T-helper 9 cell (primary cell): Measurements from ENCODE around the gene CCDC85C.

Source experiments
- DNase-seq: peaks from one replicate; pipeline ENCODE4 v3.0.0-alpha.2; 2020

CCDC85C gene

DNA sequence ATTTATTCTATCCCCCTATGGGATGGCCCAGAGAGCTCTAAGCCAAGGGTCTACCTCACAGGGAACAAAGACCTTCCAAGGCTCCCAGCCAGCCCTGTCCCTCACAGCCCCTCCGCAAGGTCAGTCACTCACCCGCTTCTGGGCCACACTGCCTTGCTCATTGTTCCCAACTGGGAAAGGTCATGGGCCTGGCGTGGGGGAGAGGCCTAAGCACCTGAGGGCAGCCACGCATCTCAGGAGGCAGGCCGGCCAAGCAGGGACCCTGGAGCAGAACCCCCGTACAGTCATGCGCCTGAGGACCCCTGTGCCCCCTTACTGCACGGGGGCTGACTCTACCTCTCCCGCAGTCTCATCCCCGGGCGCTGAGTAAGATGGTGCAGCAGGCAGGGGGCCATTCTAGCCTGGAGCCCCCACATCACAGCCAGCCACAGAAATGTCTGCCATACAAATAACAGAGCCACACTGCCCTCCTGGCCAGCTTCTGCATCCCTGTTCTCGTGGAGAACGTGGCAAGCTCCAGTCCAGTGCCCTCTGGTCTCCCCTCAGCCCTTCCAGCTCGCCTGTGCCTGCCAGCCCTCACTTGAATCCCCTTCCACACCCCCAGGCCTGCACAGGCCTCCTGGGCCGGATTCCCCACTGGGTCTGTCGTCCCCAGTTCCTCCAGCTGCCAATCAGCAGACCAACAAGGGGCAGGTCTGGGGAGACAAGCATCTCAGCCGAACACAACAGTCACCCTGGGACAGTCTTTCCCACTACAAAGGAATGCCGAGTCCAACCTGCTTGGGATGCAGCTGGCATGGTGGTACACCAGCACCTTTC lies 16.3 kb downstream of the CCDC85C start:
- no peak for DNase-seq

DNA sequence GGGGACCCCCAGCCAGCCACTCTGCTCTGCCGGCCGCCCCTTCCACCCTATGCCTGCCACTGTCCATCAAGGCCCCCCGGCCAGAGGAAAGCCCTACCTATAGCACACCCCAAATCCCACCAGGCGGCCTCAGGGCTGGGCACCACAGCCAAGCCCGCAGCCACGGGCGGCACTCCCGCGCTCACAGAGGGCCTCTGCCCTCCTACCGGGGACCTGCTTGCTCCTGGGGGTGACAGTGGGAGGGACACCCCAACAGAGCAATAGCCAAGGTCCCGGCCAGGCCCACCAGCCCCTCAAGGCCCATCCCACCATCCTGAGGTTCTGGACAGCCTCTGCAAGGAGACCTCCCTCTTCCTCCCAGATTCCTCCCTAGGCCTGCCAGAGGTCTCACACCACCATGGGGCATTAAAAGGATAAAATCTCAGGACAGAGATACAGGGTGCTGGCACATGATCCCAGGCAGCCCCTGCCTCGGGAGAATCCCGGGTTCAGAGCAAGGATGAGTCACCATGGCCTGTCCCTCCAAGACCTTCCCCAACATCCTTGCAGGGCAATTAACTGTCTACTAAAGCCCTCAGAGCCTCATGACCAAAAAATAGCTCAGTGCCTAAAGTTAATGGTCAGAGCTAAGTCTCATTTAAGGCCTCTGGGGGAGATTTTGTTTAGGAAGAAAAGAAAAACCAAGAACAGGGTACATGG lies 17.1 kb downstream of the CCDC85C start:
- no peak for DNase-seq

DNA sequence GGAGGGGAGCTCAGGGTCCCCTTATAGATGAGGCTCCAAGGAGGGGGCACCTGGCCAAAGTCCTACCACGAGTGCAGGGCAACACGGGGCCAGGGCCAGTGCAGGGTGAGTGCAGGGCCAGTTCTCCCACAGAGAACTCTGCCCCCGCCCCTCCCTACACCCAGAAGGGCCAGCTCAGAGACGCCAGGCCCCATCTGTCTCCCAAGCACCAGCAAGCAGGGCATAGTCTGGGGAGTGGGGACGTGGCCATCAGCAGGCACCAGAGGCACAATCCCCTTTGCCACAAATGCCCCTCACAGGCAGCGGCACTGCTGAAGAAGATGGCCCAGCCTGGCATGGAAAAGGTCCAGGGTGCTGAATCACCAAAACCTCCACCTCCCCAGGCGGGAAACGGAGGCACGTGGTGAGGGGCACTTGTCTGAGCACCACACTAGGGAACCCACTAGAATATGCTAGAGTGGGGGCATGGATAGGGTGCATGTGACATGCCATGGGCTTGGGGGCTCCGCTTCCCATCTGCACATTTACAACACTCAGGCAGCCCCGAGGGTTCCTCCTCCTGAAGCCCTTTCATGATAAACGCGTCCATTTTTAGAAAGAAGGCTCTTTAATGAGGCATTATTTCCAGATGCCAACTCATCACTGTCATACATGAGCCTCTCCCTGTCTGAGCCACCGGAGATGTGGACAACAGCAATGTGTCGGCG lies 17.8 kb downstream of the CCDC85C start:
- DNase-seq = no peak

DNA sequence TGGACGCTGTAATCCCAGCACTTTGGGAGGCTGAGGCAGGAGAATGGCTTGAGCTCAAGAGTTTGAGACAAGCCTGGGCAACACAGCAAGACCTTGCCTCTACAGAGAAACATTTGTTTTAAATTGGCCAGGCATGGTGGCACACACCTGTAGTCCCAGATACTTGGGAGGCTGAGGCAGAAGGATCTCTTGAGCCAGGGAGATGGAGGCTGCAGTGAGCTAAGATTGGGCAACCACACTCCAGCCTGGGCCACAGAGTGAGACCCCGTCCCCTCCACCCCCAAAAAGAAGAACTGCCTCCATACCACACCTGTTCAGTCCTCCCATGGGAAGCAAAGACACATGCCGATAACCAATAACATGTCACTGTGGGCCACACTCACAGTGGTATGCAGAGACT lies 19.2 kb downstream of the CCDC85C start:
- DNase-seq = no peak

DNA sequence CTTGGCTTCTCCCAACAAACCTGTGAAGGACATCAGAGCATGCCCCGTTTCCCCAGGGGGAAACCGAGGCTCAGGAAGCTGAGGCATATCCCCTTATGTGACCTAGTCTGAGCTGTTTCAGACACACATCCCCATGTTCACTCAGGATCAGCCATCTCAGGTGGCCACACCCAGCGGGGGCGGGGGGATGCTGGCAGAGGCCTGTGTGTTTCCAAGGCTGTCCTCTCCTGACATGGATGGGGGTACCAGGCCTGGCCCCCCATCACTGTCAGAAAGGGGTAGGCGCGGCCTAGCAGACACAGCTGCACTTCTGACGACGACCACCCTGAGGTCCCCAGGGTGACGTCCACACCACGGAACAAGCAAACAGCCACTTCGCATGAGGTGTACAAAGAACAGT lies 22.1 kb downstream of the CCDC85C start:
- no peak for DNase-seq

- DNase-seq = no peak
Measured at GRCh38 chr14:99581374-99581773, 22.6 kb downstream of the CCDC85C start.

DNA sequence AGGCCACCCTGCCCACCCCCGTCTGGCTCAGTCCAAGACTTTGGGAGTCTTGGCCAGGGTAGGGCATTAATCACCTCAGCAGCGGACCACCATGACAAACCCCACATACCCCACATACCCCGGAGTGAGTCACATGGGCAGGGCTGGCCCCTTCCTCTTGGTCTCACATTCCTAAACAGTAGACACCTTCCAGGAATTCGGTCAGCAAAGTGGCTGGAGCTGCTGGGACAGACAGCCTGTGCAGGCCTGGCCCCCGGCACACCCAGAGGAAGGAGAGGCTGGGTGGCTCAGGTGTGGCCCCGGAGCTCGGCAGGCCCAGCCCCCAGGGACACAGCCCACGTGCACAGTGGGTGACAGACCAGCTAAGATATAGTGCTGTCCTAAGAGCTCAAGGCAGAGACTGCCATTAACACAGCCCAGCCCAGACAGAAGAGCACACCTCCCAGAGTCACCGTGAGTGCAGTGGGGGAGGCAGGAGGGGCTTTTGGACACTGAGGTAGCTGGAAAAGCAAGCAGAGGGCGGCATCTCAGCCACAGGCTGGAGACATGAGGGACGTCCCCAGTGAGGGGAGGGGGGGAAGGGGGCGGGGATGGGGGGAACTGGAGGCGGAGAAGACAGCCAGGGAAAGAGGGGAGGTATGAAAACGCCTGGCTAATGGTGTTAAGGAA lies 24.0 kb downstream of the CCDC85C start:
- no peak for DNase-seq

DNA sequence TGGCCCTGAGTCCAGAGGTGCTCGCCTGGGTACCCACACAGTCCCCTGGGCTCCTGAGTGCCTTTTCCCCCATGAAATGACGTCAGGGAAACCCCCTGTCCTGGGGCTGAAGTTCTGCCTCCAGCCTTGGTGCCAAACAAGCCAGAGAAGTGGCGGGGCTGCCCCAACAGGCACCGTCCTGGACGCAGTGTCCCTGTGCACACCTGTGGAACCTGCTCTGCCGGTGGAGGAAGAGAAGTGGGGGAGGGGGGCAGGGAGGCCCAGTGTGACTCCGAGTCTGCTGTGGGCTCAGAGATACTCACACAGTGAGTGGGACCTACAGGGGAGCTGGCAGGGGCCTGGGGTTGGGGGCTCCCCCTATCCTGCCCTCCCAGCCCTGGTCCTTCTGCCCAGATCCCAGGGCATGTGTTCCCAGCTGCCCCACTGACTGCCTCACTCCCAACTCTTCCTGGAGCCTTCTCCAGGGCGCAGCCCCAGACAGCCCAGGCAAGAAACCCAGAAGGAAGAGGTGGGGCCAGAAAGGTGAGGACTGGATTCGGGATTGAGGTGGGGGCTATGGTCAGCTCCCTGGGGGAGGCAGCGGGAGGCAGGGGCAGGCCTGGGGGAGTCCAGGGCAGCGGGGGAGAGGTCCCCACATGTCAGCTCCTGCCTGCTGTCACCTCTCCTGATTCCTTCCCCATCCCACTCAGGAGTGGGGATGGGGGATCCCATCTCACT lies 24.7 kb downstream of the CCDC85C start:
- no peak for DNase-seq

DNA sequence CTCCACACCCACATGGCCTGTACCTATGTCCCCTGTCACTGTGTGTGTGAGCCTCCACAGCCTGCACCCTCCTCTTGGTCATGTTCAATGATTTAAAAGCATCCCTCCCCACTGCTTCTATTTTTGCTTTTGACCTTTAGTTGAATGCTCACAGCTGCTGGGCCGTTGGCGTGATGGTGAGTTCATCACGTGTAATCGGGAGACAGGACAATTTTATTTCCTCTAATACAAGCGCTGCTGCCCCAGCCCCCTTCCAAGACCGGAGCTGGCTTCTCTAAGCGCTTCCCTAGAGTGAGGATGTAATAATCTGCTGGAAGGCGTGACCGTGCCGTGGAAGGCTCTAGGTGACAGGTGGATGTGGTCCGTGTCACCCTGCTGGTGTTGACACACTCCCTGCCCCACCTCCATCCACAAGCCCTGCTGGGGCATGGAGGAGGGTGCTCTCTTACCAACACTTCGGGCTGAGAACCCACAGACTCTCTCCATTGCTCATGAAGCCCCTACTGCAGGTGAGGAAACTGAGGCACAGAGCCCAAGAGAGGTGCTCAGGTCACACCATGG lies 25.4 kb downstream of the CCDC85C start:
- no peak for DNase-seq

DNA sequence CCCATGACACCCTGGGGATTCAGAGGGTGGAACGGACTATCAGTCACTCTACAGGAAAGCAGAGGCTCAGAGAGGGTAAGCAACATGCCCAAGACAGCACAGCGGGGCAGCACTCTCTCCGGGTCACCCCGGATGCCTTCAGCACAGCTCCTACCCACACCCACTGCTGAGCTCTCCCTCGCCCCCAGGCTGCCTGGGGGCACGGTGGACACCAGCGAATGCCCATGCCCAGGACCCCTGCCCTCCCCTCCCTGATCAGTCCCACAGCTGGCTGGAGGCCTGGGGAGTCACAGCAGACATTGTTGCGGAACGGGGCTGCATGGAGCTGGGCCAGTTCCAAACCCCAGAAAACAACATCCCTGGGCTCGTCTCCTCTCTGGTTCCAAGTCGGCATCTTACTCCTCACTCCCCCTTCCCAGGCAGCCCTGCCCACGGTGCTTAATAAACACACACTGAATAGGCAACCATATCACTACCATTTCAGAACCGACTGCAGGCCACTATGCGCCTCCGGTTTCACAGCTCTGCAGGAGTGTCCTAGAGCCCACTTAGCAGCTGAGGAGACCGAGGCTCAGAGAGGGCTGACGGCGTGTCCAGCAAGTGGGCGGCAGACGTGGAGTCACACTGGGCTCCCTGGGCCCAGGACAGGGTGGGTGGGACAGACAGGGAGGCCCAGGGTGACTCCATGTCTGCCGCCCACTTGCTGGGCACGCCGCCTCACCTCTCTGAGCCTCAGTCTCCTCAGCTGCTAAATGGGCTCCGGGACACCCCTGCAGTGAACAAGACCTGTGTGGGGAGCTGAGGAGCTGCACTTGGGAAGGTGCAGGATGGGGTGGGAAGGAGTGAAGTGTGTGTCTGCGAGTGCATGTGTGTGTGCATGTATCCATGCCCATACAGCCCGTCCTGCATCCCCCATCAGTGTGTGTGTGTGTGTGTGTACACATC lies 27.0 kb downstream of the CCDC85C start:
- DNase-seq = no peak

DNA sequence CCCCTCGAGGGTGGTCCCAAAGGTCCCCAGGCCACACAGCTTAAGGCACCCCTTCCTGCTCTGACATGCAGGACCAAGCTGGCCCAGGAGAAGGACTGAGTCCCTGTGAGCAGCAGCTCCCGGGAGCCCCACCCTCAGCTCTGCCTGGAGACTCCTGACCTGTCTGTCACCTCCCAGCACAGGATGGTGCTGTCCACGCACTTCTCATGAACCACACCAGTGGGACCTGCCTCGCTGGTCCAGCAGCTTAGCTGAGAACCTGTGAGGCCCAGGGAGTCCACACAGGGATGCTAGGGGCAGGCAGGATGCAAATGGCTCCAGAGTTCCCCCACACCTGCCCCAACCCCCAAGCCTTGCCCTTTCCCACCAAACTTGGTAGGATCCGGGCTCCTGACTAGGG lies 27.7 kb downstream of the CCDC85C start:
- DNase-seq = no peak

DNA sequence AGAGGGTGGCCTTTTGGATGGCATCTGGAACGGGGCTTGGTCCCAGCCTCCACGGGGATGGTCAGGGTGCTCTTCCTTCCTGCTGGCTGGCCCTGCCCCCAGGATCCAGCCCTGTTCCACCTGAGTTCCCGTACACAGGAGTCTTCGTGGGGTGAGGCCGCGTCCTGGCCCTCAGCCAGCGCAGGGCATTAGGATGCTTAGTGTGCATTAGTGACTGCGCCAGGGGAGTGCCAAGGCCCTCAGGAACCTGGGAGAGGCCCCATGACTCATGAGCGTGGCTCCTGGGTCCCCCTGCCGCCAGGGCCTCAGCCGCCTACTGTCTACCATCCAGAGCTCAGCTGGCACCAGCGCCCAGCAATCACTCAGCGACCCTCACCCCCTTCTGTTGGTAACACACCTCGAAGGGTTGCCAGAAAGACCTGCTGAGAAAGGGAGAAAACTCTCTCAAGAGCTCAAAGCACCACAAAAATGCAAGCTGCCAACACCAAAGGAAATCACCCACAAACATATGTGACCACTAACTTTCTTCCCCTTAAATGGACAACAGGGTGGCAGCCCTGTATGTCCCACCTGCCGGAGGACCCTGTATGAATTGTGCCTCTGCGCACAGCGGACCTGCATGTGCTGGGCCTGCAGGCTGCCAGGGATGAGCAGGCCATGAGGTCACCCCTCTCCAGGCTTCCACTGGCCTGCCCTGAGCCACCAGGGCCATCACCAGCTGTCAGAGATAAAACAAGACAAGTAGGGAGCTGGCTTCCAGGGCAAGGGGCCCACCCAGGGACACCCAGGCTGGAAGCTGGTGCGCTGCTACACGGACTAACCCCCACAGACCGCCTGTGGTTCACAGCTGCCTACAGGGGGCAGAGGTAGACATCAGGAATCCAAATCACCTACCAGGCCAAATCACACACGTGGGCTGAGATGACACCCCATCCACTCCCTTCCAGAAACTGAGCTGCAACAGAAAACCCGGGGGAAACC lies 28.7 kb downstream of the CCDC85C start:
- DNase-seq = no peak

DNA sequence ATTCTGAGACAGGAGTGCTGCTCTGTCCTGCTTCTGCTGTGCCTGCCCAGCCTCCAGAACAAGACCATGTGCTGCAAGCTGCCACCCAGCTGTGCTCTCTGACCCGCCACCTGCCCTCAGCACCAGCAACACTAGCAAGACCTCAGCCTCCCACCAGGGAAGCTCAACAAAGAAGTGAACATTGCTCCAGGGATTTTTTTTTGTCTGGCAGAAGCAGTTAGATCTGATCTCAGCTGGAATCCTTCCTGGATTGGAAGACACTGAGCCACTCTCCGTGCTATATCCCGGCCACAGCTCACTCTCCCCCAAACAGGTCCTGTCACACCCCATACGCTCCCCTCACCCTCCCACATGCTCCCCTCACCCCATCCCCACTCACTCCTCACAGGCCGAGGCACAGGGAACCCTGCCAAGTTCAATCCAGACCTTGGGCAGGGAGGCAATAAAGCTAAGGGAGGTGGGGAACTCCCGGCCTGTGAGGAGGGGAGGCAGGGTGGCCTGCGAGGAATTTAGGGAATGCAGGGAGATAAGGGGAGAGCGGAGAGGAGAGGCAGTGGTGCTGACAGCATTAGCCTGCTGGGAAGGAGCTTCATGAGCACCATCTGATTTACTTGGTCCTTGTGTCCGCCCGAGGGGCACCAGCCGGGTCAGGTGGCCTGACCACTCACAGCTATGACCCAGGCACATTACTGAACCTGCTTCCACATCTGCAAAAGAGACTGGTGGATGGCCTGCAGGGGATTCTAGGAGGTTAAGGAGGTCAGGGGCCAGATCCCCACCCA lies 29.7 kb downstream of the CCDC85C start:
- no peak for DNase-seq

GRCh38 chr14:99573436-99574098 lies 30.4 kb downstream of the CCDC85C start:
- DNase-seq = no peak

- no peak for DNase-seq
Measured at GRCh38 chr14:99573000-99573330, 31.0 kb downstream of the CCDC85C start.

DNA sequence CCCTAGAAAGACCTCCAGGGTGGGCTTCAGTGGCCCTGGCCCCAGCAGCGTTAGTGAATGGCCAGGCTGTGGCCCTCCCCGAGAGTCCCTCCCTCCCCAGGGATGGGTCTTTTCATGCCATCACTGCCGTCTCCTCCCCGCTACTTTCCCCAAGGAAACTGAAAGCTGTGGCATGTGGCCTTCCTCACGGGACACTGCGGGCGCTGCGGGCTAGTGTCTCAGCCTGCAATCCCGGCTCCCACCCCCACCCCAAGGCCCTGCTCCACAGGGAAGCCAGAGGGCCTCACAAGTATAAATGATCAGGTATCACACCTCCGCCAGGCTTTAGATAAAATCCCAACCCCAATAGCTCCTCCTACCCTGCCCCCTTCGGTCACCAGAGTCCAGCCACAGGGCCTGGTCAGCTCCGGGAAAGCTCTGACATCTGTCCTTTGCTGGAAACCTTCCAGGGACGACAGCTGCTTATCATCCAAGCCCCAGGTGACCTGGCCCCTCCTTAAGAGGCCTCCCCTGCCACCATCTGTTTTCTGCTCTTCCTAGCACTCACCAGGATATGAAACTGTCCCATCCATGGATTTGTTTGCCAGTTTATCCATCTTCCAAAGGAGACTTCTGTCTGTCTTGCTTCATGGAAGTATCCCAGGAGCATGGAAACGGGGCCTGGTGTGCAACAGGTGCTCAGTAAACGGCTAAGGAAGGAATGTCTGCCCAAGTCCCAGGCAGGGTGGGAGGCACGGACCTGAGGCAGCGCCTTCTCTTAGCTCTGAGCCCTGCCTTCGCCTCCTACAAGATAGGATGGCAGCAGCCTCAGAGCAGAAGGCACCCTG lies 31.6 kb downstream of the CCDC85C start:
- DNase-seq = no peak

GRCh38 chr14:99571303-99571986 lies 32.6 kb downstream of the CCDC85C start:
- DNase-seq = no peak
